Measurements from ENCODE around the gene FCHSD2.

DNA sequence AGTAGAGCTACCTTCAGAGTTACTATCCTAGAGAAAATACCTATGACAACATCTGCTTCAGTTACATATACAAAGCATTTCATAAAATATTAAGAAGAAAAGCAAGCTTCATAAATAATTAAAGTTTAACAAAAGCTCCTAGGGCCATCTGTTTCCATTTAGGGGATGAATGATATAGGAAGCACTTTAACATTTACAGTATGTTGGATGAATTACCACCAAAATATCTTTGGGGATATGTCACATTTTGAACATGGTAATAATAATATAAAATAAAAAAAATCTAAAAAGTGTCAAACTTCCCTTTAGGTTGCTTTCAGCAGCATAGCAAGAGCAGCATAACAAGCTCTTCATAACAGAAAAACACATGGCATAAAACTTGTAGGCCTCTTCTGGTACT, 223.3 kb downstream of the FCHSD2 start:
- TF ChIP-seq, protein P1, sequence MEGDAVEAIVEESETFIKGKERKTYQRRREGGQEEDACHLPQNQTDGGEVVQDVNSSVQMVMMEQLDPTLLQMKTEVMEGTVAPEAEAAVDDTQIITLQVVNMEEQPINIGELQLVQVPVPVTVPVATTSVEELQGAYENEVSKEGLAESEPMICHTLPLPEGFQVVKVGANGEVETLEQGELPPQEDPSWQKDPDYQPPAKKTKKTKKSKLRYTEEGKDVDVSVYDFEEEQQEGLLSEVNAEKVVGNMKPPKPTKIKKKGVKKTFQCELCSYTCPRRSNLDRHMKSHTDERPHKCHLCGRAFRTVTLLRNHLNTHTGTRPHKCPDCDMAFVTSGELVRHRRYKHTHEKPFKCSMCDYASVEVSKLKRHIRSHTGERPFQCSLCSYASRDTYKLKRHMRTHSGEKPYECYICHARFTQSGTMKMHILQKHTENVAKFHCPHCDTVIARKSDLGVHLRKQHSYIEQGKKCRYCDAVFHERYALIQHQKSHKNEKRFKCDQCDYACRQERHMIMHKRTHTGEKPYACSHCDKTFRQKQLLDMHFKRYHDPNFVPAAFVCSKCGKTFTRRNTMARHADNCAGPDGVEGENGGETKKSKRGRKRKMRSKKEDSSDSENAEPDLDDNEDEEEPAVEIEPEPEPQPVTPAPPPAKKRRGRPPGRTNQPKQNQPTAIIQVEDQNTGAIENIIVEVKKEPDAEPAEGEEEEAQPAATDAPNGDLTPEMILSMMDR (IDR thresholded peaks at IDR 0.05), result no peak
- no peak for TF ChIP-seq EZH2 (IDR thresholded peaks at IDR 0.05; ENCODE audit: borderline replicate concordance, insufficient read depth, low read depth, low read length, poor library complexity, severe bottlenecking)

All from B cell (primary cell).